Astrocyte of the cerebellum (primary cell): ENCODE data around the gene DIS3L2.

Experiments used
- DNase-seq: peaks from one replicate; pipeline ENCODE4 v3.0.0-alpha.2; 2011; ENCODE audit warnings: low read depth
- H3K4me3 ChIP-seq: 2 replicates; pipeline ENCODE4 v1.5.1; 2011; ENCODE audit warnings: mild to moderate bottlenecking, low read depth, low read length, moderate library complexity
- in situ Hi-C: cut with HindIII; loops from 2 replicates; pipeline ENCODE4 v1.10.0; 2017; ENCODE audit warnings: low sequenced_read_pairs
- TF ChIP-seq, protein P1 (sequence below): IDR thresholded peaks from 2 replicates; pipeline ENCODE4 v1.5.1; 2012; ENCODE audit warnings: low read length, low read depth, moderate library complexity, mild to moderate bottlenecking; ENCODE audit errors: missing control alignments

DIS3L2 gene

DNA sequence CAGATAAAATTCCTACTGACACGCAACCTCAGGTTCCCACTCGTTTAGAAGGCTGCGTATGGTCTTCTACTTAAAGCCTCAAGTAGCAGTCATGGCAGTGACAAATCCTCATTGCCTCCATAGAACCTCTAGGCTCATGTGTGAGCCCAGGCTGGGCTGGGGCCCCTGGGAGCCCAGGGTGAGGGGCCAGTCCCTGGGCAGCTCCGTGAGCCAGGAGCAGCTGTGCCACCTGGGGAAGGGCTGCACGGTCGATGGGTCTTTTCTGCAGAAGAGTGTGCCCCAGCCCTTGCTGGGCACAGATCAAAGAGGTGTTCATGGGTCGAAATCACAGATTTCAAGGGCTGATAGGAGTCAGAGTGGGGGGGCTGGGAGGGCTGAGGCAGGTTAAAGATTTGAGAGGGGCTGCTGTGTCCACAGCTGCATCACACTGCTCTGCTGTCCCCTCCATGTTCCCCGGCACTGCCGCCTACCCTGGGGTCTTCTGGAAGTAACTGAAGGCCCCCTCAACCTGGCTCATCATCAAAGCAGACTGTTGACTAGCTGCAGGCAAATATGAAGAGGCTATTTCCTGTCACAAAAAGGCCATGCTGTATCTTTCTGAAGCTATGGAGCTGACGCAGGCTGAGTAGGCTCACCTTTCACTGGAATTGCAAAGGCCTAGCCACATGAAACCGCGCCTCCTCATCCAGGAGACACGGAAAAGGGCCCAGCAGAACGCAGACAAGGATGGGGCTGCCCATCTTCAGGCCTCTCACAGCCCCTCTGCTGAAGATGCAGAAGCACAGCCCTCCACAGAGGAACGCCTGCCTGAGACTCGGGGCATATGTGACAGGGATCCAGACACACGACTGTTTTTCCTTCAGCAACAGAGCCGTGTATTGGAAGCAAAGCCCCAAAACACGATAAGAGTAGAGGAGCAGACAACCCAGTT is 381.4 kb downstream of the DIS3L2 start:
- TF ChIP-seq, protein P1, sequence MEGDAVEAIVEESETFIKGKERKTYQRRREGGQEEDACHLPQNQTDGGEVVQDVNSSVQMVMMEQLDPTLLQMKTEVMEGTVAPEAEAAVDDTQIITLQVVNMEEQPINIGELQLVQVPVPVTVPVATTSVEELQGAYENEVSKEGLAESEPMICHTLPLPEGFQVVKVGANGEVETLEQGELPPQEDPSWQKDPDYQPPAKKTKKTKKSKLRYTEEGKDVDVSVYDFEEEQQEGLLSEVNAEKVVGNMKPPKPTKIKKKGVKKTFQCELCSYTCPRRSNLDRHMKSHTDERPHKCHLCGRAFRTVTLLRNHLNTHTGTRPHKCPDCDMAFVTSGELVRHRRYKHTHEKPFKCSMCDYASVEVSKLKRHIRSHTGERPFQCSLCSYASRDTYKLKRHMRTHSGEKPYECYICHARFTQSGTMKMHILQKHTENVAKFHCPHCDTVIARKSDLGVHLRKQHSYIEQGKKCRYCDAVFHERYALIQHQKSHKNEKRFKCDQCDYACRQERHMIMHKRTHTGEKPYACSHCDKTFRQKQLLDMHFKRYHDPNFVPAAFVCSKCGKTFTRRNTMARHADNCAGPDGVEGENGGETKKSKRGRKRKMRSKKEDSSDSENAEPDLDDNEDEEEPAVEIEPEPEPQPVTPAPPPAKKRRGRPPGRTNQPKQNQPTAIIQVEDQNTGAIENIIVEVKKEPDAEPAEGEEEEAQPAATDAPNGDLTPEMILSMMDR: no peak

DNA sequence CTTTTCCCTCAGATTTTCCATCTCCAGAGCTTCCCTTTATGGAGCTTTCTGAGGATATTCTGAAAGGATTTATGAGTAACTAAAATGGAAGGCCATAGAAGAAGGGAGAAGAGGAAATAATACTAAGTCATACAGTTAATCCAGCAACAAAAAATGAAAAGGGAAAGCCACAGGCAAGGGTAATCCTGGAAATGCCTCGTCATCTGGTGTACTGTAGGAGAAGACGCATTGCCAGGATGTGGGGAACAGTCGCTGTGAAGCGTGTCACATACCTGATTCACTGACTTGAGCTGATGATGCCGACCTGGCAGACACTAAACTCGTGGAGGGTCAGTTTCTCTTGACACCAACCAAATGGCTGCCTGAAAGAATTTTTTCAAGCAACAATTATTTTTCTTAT is 382.3 kb downstream of the DIS3L2 start:
- DNase-seq: no peak
- TF ChIP-seq, protein P1: no peak
- in situ Hi-C loops: no loop called here
- H3K4me3 ChIP-seq: no peak overlapping the region

More for the DNA sequence above, 381.4 kb downstream of the DIS3L2 start:
- in situ Hi-C loops: no loop called here
- no peak overlapping the region for H3K4me3 ChIP-seq
- DNase-seq: no peak

DNA sequence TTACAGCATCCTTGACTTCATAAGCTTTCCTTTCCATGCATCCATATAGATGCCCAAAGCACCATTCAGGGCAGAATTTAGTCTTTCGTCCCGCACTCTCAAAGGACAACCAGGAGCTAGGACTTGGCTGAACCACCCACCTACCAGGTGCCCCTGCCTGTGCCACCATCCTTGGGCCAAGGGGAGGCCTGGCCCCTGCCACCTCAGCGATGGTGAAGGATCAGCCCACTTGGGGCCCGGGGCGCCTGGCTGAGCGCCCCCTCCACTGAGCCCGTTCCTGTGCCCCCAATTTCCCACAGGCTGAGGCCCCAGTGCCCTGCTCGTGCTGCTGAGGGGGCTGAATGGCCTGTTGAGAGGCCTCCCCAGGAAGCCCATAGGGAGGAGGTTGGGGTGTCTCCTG is 383.7 kb downstream of the DIS3L2 start:
- in situ Hi-C loops: no loop called here
- TF ChIP-seq, protein P1: no peak
- DNase-seq: no peak
- no peak overlapping the region for H3K4me3 ChIP-seq

DNA sequence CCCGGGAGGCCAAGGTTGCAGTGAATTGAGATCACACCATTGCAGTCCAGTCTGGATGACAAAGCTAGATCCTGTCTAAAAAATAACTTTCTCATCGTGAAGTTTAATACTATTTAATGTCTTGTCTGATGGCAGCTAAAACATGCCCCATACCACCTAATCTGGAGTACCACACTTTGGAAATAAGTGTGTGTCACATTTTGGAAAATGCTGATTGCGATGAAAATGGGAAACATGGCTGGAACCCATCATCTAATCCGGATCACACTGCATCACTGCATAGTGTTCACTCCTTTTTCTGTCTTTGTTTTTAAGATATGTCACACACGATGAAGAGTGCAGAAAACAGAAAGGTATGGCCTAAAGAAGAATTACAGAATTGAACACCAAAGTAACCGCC is 385.9 kb downstream of the DIS3L2 start:
- in situ Hi-C loops: no loop called here
- H3K4me3 ChIP-seq: no peak overlapping the region
- DNase-seq: no peak
- TF ChIP-seq, protein P1: no peak

DNA sequence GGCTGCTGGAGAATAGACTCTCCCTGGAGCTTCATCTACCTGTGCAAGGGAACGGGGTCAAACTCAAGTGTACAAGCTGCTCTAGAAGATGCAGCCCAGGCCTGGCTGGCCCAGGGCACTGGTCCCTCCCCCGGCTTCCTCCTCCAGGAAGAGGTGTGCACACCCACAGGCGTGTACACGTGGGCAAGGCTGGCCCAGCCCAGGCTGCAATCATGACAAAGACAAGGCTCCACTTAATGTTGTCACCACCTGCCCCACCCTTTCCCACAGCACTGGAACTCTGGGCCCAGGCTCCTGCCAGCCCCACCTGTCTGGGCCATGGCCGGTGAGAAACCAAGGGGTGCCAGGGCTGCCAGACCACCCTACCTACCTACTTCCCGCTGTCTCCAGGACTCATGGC is 387.4 kb downstream of the DIS3L2 start:
- in situ Hi-C loops: no loop called here
- DNase-seq: no peak
- no peak overlapping the region for H3K4me3 ChIP-seq
- TF ChIP-seq, protein P1: no peak

DNA sequence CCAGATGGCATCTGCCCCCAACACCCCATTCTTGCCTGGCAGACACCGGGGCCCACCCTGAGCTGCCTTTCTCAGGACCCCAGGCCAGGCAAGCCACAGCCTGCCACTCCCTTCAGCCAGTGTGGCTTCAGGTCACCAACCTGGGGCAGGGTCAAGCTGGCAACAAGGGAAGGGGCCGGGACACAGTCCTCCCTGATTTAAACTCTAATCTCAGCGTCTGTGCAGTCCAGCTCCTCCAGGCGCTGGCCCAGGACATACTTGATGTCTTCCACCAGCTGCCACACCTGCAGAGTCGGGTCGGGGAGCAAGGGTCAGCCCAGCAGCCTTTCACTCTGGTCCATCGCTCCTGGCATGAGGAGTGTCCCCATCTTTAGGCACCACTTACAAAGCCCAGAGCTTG is 388.0 kb downstream of the DIS3L2 start:
- TF ChIP-seq, protein P1: no peak
- H3K4me3 ChIP-seq: no peak overlapping the region
- in situ Hi-C loops: no loop called here
- DNase-seq: no peak
